Measurements from ENCODE around the gene AHI1.

- no peak for TF ChIP-seq TSHZ1 (tag by site-specific recombination; IDR thresholded peaks at IDR 0.05; ENCODE audit: borderline replicate concordance)
- TF ChIP-seq REST (tag by site-specific recombination; IDR thresholded peaks at IDR 0.05) = no peak
- no peak for TF ChIP-seq ZNF280C (tag by site-specific recombination; IDR thresholded peaks at IDR 0.05)
- no peak for TF ChIP-seq ZNF23 (tag by site-specific recombination; IDR thresholded peaks at IDR 0.05; ENCODE audit: borderline replicate concordance)
- TF ChIP-seq ZBTB11 (tag by site-specific recombination; conservative IDR thresholded peaks at IDR 0.05; ENCODE audit: low read depth) = no peak
- no peak for TF ChIP-seq ZNF777 (tag by site-specific recombination; IDR thresholded peaks at IDR 0.05; ENCODE audit: borderline replicate concordance)
- no peak for TF ChIP-seq CTCF (tag by site-specific recombination; IDR thresholded peaks at IDR 0.05)
- no peak for TF ChIP-seq ZNF121 (tag by site-specific recombination; IDR thresholded peaks at IDR 0.05)
- no peak for TF ChIP-seq ZFP37 (tag by site-specific recombination; IDR thresholded peaks at IDR 0.05)
- TF ChIP-seq MYNN (tag by site-specific recombination; IDR thresholded peaks at IDR 0.05; ENCODE audit: borderline replicate concordance) = no peak
- TF ChIP-seq ZNF146 (tag by site-specific recombination; IDR thresholded peaks at IDR 0.05) = no peak
- no peak for TF ChIP-seq ZSCAN30 (tag by site-specific recombination; IDR thresholded peaks at IDR 0.05)
- no peak for TF ChIP-seq ATF2 (tag by site-specific recombination; IDR thresholded peaks at IDR 0.05; ENCODE audit: low read depth)
- no peak for TF ChIP-seq SCRT2 (tag by site-specific recombination; IDR thresholded peaks at IDR 0.05)
Measured at GRCh38 chr6:135546680-135547418, 49.3 kb upstream of the AHI1 start.

Data from HEK293 (cell line).